ENCODE data around the gene GNPDA1. TPM values are rescaled to one million over a fixed set of nuclear protein-coding genes. Genes with fewer than 3 reads are reported as not detected.

Gene GNPDA1
- total RNA-seq, 1 donor from 2014 or later = 25.3 TPM

DNA sequence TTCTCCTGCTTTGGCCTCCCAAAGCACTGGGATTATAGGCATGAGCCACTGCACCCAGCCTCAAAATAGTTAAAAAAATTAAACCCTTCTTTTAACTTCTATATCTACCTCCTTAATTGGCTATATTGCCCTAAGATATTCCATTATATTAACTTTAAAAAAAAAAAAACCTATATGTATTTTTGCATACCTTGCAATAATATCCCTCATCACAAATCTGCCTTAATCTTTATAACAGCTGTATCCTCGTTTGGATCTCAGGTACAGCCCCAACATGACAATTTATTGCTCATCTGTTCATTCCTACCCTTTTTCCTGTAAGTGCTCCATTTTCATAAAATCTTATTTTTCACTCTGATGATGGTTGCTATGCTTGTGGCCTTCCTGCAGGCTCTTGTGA, 12.7 kb downstream of the GNPDA1 start:
- Histone ChIP-seq H3K27me3 (no peaks in the 10 kb centered on the region), H3K9me3 (no peaks in the 10 kb centered on the region), H3K4me3 (no peak overlapping the region), H3K36me3 (peaks cover 0 to 35% of the 10 kb centered on the region in 2 donors), H3K27ac (no peak overlapping the region), H3K4me1 (no peaks in the 10 kb centered on the region)
- intact Hi-C loops (cut with DNase I) = no loop called here
- TF ChIP-seq POLR2AphosphoS5 (IDR thresholded peaks at IDR 0.05; ENCODE audit: insufficient read depth in 1 of 2, low read depth in 1 of 2) (no peak), CTCF (IDR thresholded peaks at IDR 0.05) (no peak), POLR2A (IDR thresholded peaks at IDR 0.05) (no peak)
- no peak for DNase-seq (ENCODE audit: extremely low spot score in 2 of 2)

- Histone ChIP-seq H3K4me1 (no peaks in the 10 kb centered on the region), H3K4me3 (no peak overlapping the region), H3K27ac (no peak overlapping the region), H3K9me3 (no peaks in the 10 kb centered on the region), H3K27me3 (no peaks in the 10 kb centered on the region), H3K36me3 (peaks cover 0 to 36% of the 10 kb centered on the region in 2 donors)
- TF ChIP-seq POLR2A (IDR thresholded peaks at IDR 0.05) (no peak), CTCF (IDR thresholded peaks at IDR 0.05) (no peak), POLR2AphosphoS5 (IDR thresholded peaks at IDR 0.05; ENCODE audit: insufficient read depth in 1 of 2, low read depth in 1 of 2) (no peak)
- intact Hi-C loops (cut with DNase I) = loop anchor here (10.0 kb wide), 1 partner anchor 117 kb away; no protein-coding TSS in a partner anchor
- no peak for DNase-seq (ENCODE audit: extremely low spot score in 2 of 2)
Measured at GRCh38 chr5:141997358-141997960, 15.4 kb downstream of the GNPDA1 start.

GRCh38 chr5:141995656-141996055, 17.2 kb downstream of the GNPDA1 start:
- Histone ChIP-seq H3K27ac (no peak overlapping the region), H3K4me3 (no peak overlapping the region), H3K9me3 (no peaks in the 10 kb centered on the region), H3K4me1 (no peaks in the 10 kb centered on the region), H3K27me3 (no peaks in the 10 kb centered on the region), H3K36me3 (peaks cover 0 to 23% of the 10 kb centered on the region in 2 donors)
- DNase-seq (ENCODE audit: extremely low spot score in 2 of 2) = no peak
- TF ChIP-seq CTCF (IDR thresholded peaks at IDR 0.05) (no peak), POLR2A (IDR thresholded peaks at IDR 0.05) (no peak), POLR2AphosphoS5 (IDR thresholded peaks at IDR 0.05; ENCODE audit: insufficient read depth in 1 of 2, low read depth in 1 of 2) (no peak)
- intact Hi-C loops (cut with DNase I) = loop anchor here (10.0 kb wide), 1 partner anchor 119 kb away; no protein-coding TSS in a partner anchor

- Histone ChIP-seq H3K4me1 (no peaks in the 10 kb centered on the region), H3K36me3 (peaks cover 0 to 26% of the 10 kb centered on the region in 2 donors), H3K27ac (no peak overlapping the region), H3K27me3 (no peaks in the 10 kb centered on the region), H3K4me3 (no peak overlapping the region), H3K9me3 (no peaks in the 10 kb centered on the region)
- no peak for TF ChIP-seq CTCF (IDR thresholded peaks at IDR 0.05)
- no peak for TF ChIP-seq POLR2AphosphoS5 (IDR thresholded peaks at IDR 0.05; ENCODE audit: insufficient read depth in 1 of 2, low read depth in 1 of 2)
- no peak for TF ChIP-seq POLR2A (IDR thresholded peaks at IDR 0.05)
- DNase-seq (ENCODE audit: extremely low spot score in 2 of 2) = no peak
- intact Hi-C loops (cut with DNase I) = loop anchor here (5.0 to 10.0 kb wide), 2 partner anchors 120 to 148 kb away; no protein-coding TSS in a partner anchor
Measured at GRCh38 chr5:141994511-141995136, 18.2 kb downstream of the GNPDA1 start.

Measured in vagina (tissue), 2 donors.